NCI-H2029 treated with DMSO at 0.1 percent for 48 hours (cell line): ENCODE results near the gene TMEM161A.
"Not testable (repeated sequence)": the region's sequence is repeated elsewhere in the genome, so short reads cannot be mapped to it uniquely, and the experiment has no call there.

Experiments
- DNase-seq: peaks from one replicate; lab custom pipeline; 2025; lab: John Stamatoyannopoulos, UW

TMEM161A gene

GRCh38 chr19:19155495-19156219 is 17.4 kb upstream of the TMEM161A start:
- no peak for DNase-seq

- DNase-seq, result no peak
These were observed 16.7 kb upstream of the TMEM161A start for GRCh38 chr19:19154768-19155494.

- DNase-seq, result no peak
These were observed 14.5 kb upstream of the TMEM161A start for GRCh38 chr19:19152668-19153384.

GRCh38 chr19:19151418-19151817 is 13.1 kb upstream of the TMEM161A start:
- DNase-seq, result no peak

- DNase-seq, result no peak
These were observed 11.2 kb upstream of the TMEM161A start for GRCh38 chr19:19149435-19149834.

GRCh38 chr19:19148504-19148903 is 10.2 kb upstream of the TMEM161A start:
- not testable (repeated sequence) for DNase-seq

- DNase-seq, result no peak
These were observed 9.1 kb upstream of the TMEM161A start for GRCh38 chr19:19147344-19147743.

- no peak for DNase-seq
These were observed 8.6 kb upstream of the TMEM161A start for GRCh38 chr19:19146865-19147264.

GRCh38 chr19:19145684-19146608 is 7.7 kb upstream of the TMEM161A start:
- peak; percentile 2 for DNase-seq

- DNase-seq, result no peak
These were observed 7.0 kb upstream of the TMEM161A start for GRCh38 chr19:19145281-19145680.

GRCh38 chr19:19142347-19142746 is 4.1 kb upstream of the TMEM161A start:
- DNase-seq, result no peak

- no peak for DNase-seq
These were observed 2.2 kb upstream of the TMEM161A start for GRCh38 chr19:19140476-19140875.

- DNase-seq, result no peak
These were observed 1.6 kb upstream of the TMEM161A start for GRCh38 chr19:19139876-19140229.

GRCh38 chr19:19137556-19138108 is 646 bp downstream of the TMEM161A start:
- DNase-seq, result no peak

GRCh38 chr19:19135713-19136112 is 2.6 kb downstream of the TMEM161A start:
- not testable (repeated sequence) for DNase-seq

- peak; percentile 88 for DNase-seq
These were observed 3.6 kb downstream of the TMEM161A start for GRCh38 chr19:19134687-19135158.

- DNase-seq, result no peak
These were observed 4.3 kb downstream of the TMEM161A start for GRCh38 chr19:19133985-19134384.

GRCh38 chr19:19132912-19133311 is 5.4 kb downstream of the TMEM161A start:
- no peak for DNase-seq

- DNase-seq, result no peak
These were observed 6.3 kb downstream of the TMEM161A start for GRCh38 chr19:19131989-19132388.

- no peak for DNase-seq
These were observed 12.2 kb downstream of the TMEM161A start for GRCh38 chr19:19126102-19126501.

GRCh38 chr19:19123386-19123785 is 14.9 kb downstream of the TMEM161A start:
- no peak for DNase-seq
